NOMO-1 treated with dmso at 0.1 percent for 144 hours (cell line): Measurements from ENCODE around the gene TMEM252.

Experiments used
- DNase-seq: peaks from one replicate; lab custom pipeline; 2025; ENCODE audit not compliant: unreplicated experiment; lab: John Stamatoyannopoulos, UW

Gene TMEM252

DNA sequence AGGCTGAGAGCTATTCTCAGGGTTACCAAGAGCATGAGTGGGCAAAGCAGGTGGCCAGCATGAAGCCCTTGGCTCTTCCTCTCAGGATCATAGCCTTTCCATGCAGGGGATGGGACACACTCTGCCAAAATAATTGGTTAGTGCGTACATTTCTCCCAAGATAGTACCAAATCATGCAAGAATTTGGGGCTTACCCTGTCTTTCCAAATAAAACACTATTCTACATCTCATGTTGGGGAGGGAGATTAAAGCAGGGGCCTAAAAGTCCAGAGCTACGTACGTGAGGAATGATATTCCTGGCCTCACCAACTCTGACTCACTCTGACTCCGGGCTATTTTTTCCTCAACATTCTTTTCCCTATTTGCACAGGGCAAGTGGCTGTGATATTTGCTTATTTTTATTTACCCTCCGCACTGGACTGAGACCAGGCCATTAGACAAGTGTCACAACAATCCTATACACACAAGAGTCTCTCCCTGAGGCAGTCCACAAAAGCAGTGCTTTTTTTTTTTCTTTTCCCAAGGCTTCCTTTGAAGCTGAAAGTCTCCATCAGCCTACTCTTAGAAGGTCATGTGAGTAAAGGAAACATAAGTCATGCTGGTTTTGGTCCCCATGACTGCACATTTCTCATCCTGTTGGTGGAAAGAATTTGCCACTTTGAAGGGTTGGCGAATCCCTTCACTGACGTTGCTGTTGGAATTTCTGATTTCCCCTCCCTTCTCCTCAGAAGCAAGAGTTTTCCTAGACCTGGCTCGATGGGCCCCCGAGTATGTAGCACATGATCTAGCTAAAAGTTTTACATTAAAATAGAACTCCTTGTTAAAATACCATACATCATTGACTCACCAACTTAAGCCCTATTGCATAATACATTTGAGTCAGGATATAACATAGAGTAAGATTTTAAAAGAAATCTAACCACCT is 40.0 kb downstream of the TMEM252 start:
- DNase-seq = no peak

DNA sequence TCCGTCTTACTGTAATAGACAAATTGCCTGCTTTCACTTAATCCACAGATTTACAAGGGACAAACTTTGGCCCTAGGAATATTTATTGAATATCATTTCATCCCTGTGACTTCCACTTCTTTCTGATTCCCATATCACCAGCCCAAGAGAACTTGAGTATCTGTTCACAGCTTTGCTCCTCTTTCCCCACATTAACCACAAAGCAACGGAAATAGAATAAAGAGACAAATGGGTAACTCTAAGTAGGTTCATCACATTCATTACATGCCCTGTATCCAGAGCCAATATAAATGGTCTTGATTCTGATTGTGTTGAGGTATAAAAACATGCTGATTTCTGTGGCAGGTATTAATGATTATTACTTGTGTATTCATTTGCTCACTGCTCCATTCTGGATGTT is 41.9 kb downstream of the TMEM252 start:
- no peak for DNase-seq

DNA sequence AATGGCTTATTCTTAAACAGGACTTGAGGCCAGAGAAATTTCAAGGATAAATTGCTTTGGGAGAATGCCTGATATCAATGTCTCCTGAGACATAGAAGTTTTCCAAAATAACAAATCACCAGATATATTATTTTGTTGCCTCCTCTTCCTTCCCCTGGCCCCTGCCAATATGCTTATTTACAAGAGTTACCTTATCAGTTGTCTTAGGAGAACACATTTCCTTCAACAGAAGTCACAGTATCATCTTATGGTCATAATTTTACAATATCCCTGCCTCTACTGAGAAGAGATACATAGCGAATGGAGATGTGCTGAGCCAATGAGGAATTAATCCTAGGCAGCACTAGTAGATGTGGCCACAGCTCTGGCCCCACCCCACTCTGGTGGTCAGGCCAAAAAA is 43.1 kb downstream of the TMEM252 start:
- no peak for DNase-seq

DNA sequence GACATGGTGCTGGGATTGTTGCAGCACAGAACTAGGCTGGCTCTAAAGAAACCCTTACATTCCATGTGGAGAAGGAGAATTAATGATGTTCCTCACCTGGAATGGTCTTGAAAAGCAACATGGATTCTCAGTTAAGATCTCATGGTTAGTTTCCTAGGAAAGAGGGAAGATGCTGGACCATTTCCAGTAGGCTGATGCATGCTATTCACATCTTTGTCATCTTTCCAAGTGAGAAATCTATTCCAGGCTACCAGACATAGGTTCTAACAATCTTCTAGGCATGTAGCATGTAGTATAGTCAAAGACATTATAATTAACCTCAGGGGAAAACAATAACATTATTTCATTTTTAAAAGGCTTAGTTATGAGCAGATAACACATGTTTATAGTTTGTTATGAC is 44.3 kb downstream of the TMEM252 start:
- DNase-seq = no peak

DNA sequence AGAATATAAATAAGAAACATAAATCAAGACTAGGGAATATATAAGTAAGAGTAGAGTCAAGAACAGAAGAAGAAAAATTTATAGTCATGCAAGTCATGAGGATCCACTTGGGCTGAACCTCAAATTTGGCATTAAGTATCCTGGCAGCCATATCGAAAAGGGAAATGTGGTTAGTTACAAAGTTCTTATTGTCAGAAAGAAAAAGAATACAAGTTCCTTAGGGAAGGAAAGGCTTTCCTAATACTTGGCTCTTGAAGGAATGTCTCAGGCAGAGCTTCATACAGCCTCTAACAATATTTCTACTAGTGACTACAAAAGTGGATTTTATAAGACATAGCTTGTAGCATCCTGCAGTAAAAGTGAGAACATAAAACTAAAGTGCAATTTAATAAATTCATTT is 45.4 kb downstream of the TMEM252 start:
- no peak for DNase-seq

DNA sequence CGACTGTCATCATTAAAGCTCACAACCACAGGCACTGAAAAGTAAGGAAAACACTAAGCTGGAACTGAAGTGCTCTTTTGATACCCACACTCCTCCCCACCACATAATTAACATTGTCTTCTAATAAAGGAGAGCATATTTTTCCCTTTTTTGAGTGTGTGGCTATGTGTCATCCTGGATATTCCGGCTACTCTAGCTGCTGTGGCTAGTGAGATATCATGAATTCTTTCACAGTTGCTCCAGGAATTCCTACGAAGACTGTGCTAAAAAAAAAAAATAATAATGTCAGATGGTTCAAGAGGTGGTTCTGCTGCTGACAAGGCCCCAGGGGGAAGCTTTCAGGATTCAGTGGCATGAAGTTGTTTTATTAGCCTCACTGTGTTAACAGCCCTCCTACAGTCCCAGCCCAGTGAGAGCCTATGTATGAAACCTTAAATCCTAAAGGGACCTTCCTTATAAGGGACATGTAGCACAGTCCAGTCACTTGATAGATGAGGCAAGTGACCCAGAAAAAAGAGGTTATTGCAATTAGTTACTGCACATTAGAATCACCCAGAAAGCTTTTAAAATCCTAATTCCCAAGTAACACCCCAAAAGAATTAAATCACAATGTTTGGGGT is 46.6 kb downstream of the TMEM252 start:
- no peak for DNase-seq

DNA sequence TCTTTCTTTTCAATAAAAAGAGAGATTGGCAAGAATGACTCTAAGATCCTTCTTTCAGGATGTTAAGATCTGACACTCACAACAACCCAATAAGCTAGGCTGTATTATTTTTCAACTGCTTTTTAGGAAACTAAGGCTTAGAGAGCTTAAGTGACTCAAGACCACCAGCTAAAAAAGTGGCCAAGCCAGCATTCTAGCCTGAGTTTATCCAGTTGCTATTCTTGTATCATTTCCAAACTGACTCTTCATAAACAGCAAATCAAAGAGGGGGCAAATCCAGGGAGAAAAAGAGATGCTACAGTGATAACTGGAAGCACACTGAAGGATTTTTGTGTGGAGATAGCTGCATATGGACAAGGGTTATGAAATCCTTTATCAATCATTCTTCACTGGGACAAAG is 47.1 kb downstream of the TMEM252 start:
- no peak for DNase-seq

DNA sequence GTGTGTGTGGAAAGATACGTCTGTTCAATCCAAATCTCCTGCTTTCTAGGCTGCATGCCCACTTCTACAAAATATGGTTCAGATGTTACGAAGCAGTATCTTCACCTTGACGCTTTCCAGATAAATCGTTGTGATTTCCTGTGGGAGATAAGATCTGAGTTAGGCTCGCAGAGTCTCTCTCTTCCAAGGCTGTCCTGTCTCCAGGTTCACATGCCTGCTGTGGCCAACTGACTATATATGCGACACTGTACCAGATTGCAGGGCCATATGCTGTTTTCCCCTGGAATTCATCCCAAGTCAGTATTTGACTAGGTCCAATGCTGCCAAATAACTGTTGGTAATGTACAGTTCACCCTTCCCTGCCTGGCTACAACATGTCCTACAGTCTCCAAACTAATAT is 47.9 kb downstream of the TMEM252 start:
- DNase-seq = no peak

DNA sequence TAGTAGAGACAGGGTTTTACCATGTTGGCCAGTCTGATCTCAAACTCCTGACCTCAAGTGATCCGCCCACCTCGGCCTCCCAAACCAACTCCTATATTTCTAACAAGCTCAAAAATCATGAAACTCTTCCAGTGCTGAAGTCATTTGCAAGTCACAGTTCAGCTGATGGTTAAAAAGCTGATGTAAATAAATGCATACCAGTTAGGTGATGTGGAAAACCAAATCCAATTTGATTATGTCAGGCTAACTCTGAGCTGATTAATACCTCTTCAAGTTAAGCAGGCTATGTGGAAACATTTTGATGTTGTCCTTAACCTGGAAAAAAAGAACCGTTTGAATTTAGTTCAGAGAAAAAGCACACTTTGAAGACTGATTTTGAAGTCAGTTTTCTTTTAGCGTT is 51.0 kb downstream of the TMEM252 start:
- no peak for DNase-seq

DNA sequence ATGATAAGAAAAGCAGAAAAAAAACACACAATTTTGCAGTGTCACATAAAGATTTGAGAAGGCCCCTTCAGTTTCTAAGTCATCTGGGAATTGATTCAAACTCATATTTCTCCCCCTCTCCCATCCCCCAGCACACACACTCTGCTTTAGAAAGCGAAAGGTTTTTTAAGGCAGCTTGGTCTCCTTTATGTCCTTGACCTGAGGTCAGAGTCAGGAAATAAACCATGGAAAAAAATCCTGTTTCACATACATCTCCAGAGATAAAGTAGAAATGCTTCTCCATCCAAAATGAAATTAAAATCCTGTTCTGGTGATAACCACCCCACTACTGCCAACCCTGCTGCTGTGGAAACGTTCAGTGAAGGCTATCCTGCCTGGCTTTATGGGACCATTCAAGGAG is 52.6 kb downstream of the TMEM252 start:
- no peak for DNase-seq
